Hematopoietic multipotent progenitor cell treated with erythropoietin and hydrocortisone succinate and interleukin-3 and kit ligand, for 15 days (in vitro differentiated cells): ENCODE measurements around the gene HSPA12A.
A peak's percentile ranks its signal among the peaks of the same experiment; 100 is the strongest.

Experiments used
- DNase-seq: peaks from one replicate; pipeline ENCODE4 v3.0.0-alpha.2; 2015; ENCODE audit warnings: low spot score

Gene HSPA12A

GRCh38 chr10:116742367-116743265 is at the start of gene HSPA12A:
TSS of gene HSPA12A (minus strand) at chr10:116742566. CDS start at chr10:116742469, 97 bp downstream.
- peak; percentile 23 for DNase-seq

- DNase-seq, result no peak
These were observed 48.9 kb upstream of the HSPA12A start for GRCh38 chr10:116791241-116791640.

GRCh38 chr10:116787893-116788665 is 45.7 kb upstream of the HSPA12A start:
- DNase-seq, result peak; percentile 48

- no peak for DNase-seq
These were observed 44.8 kb upstream of the HSPA12A start for GRCh38 chr10:116787053-116787659.

- no peak for DNase-seq
These were observed 43.5 kb upstream of the HSPA12A start for GRCh38 chr10:116785867-116786266.

GRCh38 chr10:116785282-116785681 is 42.9 kb upstream of the HSPA12A start:
- DNase-seq, result no peak

- DNase-seq, result no peak
These were observed 42.3 kb upstream of the HSPA12A start for GRCh38 chr10:116784651-116785050.

- DNase-seq, result no peak
These were observed 41.7 kb upstream of the HSPA12A start for GRCh38 chr10:116784035-116784434.

GRCh38 chr10:116783011-116783655 is 40.8 kb upstream of the HSPA12A start:
- DNase-seq, result no peak

- no peak for DNase-seq
These were observed 39.1 kb upstream of the HSPA12A start for GRCh38 chr10:116781370-116781884.

GRCh38 chr10:116780691-116781205 is 38.4 kb upstream of the HSPA12A start:
- no peak for DNase-seq

GRCh38 chr10:116779076-116779687 is 36.8 kb upstream of the HSPA12A start:
- no peak for DNase-seq

- no peak for DNase-seq
These were observed 34.6 kb upstream of the HSPA12A start for GRCh38 chr10:116777006-116777405.

GRCh38 chr10:116775488-116776400 is 33.4 kb upstream of the HSPA12A start:
- DNase-seq, result no peak

GRCh38 chr10:116774728-116775151 is 32.4 kb upstream of the HSPA12A start:
- DNase-seq, result no peak

- no peak for DNase-seq
These were observed 30.7 kb upstream of the HSPA12A start for GRCh38 chr10:116772909-116773705.

- DNase-seq, result no peak
These were observed 29.7 kb upstream of the HSPA12A start for GRCh38 chr10:116771959-116772585.

- DNase-seq, result no peak
These were observed 29.0 kb upstream of the HSPA12A start for GRCh38 chr10:116771101-116771958.
